Mesenchymal stem cell (in vitro differentiated cells and primary cell): ENCODE results near the gene OR52N1.
A peak's percentile ranks its signal among the peaks of the same experiment; 100 is the strongest.

Experiments
- DNase-seq: peaks from one replicate; pipeline ENCODE4 v3.0.0-alpha.2; 2013
- H2AFZ ChIP-seq: one replicate; pipeline ENCODE4 v1.6.1; 2013; ENCODE audit warnings: low read depth, mild to moderate bottlenecking, control low read depth, inconsistent platforms, low read length, moderate library complexity
- H2AK5ac ChIP-seq: 2 replicates; pipeline ENCODE4 v1.6.1; 2013; ENCODE audit warnings: low read length, moderate library complexity, mild to moderate bottlenecking, inconsistent platforms; ENCODE audit not compliant: severe bottlenecking
- H2BK120ac ChIP-seq: one replicate; pipeline ENCODE4 v1.6.1; 2013; ENCODE audit warnings: low read depth, mild to moderate bottlenecking, inconsistent platforms, low read length, moderate library complexity
- H2BK12ac ChIP-seq, 2 experiments: one replicate each; pipeline ENCODE4 v1.6.1; 2013; ENCODE audit warnings: inconsistent platforms in 2 of 2, low read length in 2 of 2, mild to moderate bottlenecking in 2 of 2, moderate library complexity in 2 of 2, control low read depth in 1 of 2
- H2BK15ac ChIP-seq: one replicate; pipeline ENCODE4 v1.6.1; 2013; ENCODE audit warnings: mild to moderate bottlenecking, low read depth, inconsistent platforms; ENCODE audit not compliant: poor library complexity, severe bottlenecking
- H2BK5ac ChIP-seq: 2 replicates; pipeline ENCODE4 v1.6.1; 2013; ENCODE audit warnings: low read depth, mild to moderate bottlenecking, low read length, control low read depth, inconsistent platforms; ENCODE audit not compliant: poor library complexity, severe bottlenecking
- H3K14ac ChIP-seq, 2 experiments: one replicate each; pipeline ENCODE4 v1.6.1; 2013; ENCODE audit warnings: inconsistent platforms in 2 of 2, low read length in 2 of 2, control low read depth in 1 of 2, mild to moderate bottlenecking in 1 of 2, moderate library complexity in 1 of 2
- H3K18ac ChIP-seq, 2 experiments: one replicate each; pipeline ENCODE4 v1.6.1; 2013; ENCODE audit warnings: inconsistent platforms in 2 of 2, low read length in 2 of 2, control low read depth in 1 of 2, low read depth in 1 of 2, mild to moderate bottlenecking in 1 of 2
- H3K23ac ChIP-seq, 2 experiments: one replicate each; pipeline ENCODE4 v1.6.1; 2013; ENCODE audit warnings: inconsistent platforms in 2 of 2, low read length in 2 of 2, mild to moderate bottlenecking in 2 of 2, moderate library complexity in 2 of 2, control low read depth in 1 of 2
- H3K27ac ChIP-seq: 2 replicates; pipeline ENCODE4 v1.5.1; 2013; ENCODE audit warnings: mild to moderate bottlenecking, moderate library complexity, low read length, control low read depth, inconsistent platforms; ENCODE audit not compliant: poor library complexity, severe bottlenecking
- H3K27me3 ChIP-seq, 2 experiments: 2 replicates each; pipeline versions ENCODE4 v1.6.1 to v1.7.0; 2013; ENCODE audit warnings: low read length in 2 of 2, mild to moderate bottlenecking in 2 of 2, moderate library complexity in 2 of 2, control low read depth in 1 of 2, inconsistent platforms in 1 of 2; ENCODE audit not compliant: control insufficient read depth in 1 of 2, insufficient read depth in 1 of 2
- H3K36me3 ChIP-seq, 2 experiments: 2 replicates each; pipeline versions ENCODE4 v1.6.1 to v1.7.0; 2013; ENCODE audit warnings: low read length in 2 of 2, control low read depth in 1 of 2, inconsistent platforms in 1 of 2, low read depth in 1 of 2, mild to moderate bottlenecking in 1 of 2; ENCODE audit not compliant: insufficient read depth in 2 of 2, control insufficient read depth in 1 of 2
- H3K4ac ChIP-seq, 2 experiments: one replicate each; pipeline ENCODE4 v1.6.1; 2013; ENCODE audit warnings: inconsistent platforms in 2 of 2, low read length in 2 of 2, mild to moderate bottlenecking in 2 of 2, moderate library complexity in 2 of 2, control low read depth in 1 of 2, low read depth in 1 of 2
- H3K4me1 ChIP-seq: 2 replicates; pipeline ENCODE4 v1.6.1; 2013; ENCODE audit warnings: low read depth, low read length, control low read depth; ENCODE audit not compliant: control insufficient read depth, insufficient read depth
- H3K4me2 ChIP-seq: 2 replicates; pipeline ENCODE4 v1.6.1; 2013; ENCODE audit warnings: low read length, mild to moderate bottlenecking, inconsistent platforms; ENCODE audit not compliant: poor library complexity, severe bottlenecking
- H3K4me3 ChIP-seq, 2 experiments: 2 replicates each; pipeline versions ENCODE4 v1.5.1 to v1.7.0; 2013; ENCODE audit warnings: low read length in 2 of 2, mild to moderate bottlenecking in 2 of 2, control low read depth in 1 of 2, low read depth in 1 of 2; ENCODE audit not compliant: insufficient read depth in 1 of 2
- H3K79me1 ChIP-seq: replicated peaks from 2 replicates; pipeline ENCODE4 v1.6.1; 2013; ENCODE audit warnings: mild to moderate bottlenecking, control low read depth, low read length, inconsistent platforms; ENCODE audit not compliant: poor library complexity, severe bottlenecking
- H3K9ac ChIP-seq: 2 replicates; pipeline ENCODE4 v1.7.0; 2013; ENCODE audit warnings: mild to moderate bottlenecking, low read length, moderate library complexity
- H3K9me3 ChIP-seq: 2 replicates; pipeline ENCODE4 v1.7.0; 2013; ENCODE audit warnings: mild to moderate bottlenecking, low read length; ENCODE audit not compliant: control insufficient read depth
- H4K8ac ChIP-seq: one replicate; pipeline ENCODE4 v1.6.1; 2013; ENCODE audit warnings: inconsistent platforms, mild to moderate bottlenecking, low read length, moderate library complexity
- H4K91ac ChIP-seq: one replicate; pipeline ENCODE4 v1.6.1; 2013; ENCODE audit warnings: mild to moderate bottlenecking, low read length, inconsistent platforms
- WGBS: methylation state at CpG from one replicate; pipeline ENCODE4 v1.1.7; 2013; ENCODE audit warnings: mixed read lengths; 5-methylcytosine and 5-hydroxymethylcytosine counted together

OR52N1 gene

DNA sequence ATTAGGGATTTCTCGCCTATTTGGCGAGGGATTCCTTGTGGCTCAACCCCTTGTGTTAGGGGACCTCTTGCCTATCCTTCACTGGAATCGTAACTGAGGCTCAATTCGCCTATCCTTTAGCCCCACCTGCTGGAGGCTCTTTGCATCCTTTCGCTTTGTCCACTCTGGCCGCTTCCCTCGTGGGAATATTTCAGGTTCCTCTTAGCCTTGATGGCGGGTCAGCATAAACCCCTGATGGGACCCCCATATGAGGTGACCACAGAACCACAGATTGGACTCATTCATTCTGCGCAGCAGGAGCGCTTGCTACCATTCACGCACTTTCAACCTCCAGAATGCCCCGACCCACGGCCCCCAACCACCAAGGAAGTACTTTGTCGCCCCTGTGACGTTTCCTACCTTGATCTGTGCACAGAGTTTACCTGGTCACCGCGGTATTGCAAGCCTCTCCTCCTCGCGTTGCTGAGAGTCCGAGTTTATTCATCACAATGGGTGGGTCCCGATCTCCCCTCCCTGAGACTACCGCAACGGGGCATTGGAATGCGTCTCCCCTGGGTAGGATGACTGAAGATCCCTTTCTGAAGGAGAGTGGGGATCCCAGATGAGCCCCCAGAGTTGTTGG lies 17.5 kb upstream of the OR52N1 start, which contains the start of gene OR52N2:
OR52N2 (plus strand) TSS at position 425 of the 622 bp plus-strand sequence. CDS start 11,412 bp downstream, outside the sequence.
- WGBS, result 20% methylated on average over 24 of the region's 24 CpGs
- H2BK12ac ChIP-seq, result no peak within 1 kb of the TSS
- peak within 1 kb of the TSS; percentile 21 for H4K91ac ChIP-seq
- no peaks in the 10 kb centered on the region for H3K79me1 ChIP-seq
- peak within 1 kb of the TSS; percentile 90 for H3K4me2 ChIP-seq
- H3K4ac ChIP-seq, result no peak within 1 kb of the TSS
- no peaks in the 10 kb centered on the region for H3K36me3 ChIP-seq
- H2BK5ac ChIP-seq, result no peak within 1 kb of the TSS
- peak within 1 kb of the TSS; percentile 50 to 92 for H3K4me3 ChIP-seq
- no peak within 1 kb of the TSS for H4K8ac ChIP-seq
- no peak within 1 kb of the TSS for H2BK120ac ChIP-seq
- H3K9me3 ChIP-seq, result peaks cover 4% of the 10 kb centered on the region
- no peak within 1 kb of the TSS for H3K27ac ChIP-seq
- peak within 1 kb of the TSS in 1 of 2 experiments; percentile 29 for H3K18ac ChIP-seq
- peak within 1 kb of the TSS; percentile 86 for H3K9ac ChIP-seq
- H3K4me1 ChIP-seq, result peaks cover 3% of the 10 kb centered on the region
- H3K14ac ChIP-seq, result peak within 1 kb of the TSS in 1 of 2 experiments; percentile 45
- peak within 1 kb of the TSS; percentile 77 for H2BK15ac ChIP-seq
- peak within 1 kb of the TSS; percentile 48 for H2AFZ ChIP-seq
- no peak within 1 kb of the TSS for H3K23ac ChIP-seq
- DNase-seq, result peak; percentile 77
- peaks cover 4 to 12% of the 10 kb centered on the region in 2 experiments for H3K27me3 ChIP-seq
- H2AK5ac ChIP-seq, result no peak within 1 kb of the TSS

DNA sequence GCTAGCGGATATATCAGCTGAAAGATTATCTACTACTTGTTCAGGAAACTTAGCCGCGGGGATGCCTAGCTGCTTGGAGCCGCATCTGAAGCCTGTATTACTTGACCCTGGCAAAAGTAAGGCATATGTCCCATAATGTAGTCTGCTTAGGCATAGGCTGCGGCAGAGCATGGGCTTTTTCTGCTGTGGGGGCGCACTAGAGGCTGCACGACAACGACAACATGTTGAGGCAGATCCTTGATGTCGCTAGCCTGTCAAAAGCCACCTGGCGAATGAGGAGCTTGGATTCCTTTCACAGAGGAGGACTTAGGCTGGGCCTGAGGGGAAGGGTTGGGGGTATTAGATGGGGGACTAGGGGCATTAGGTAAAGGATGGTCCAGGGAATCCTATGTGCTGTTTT lies 16.5 kb upstream of the OR52N1 start:
- Histone ChIP-seq H3K9me3 (peaks cover 5% of the 10 kb centered on the region), H4K91ac (no peak overlapping the region), H3K36me3 (no peaks in the 10 kb centered on the region), H3K14ac (no peak overlapping the region), H3K9ac (no peak overlapping the region), H2BK12ac (no peak overlapping the region), H3K79me1 (no peaks in the 10 kb centered on the region), H2AFZ (no peak overlapping the region), H3K4ac (no peak overlapping the region), H3K4me2 (no peak overlapping the region), H3K4me1 (peaks cover 3% of the 10 kb centered on the region), H3K27ac (no peak overlapping the region), H3K18ac (no peak overlapping the region), H2BK5ac (no peak overlapping the region), H3K4me3 (no peak overlapping the region), H3K23ac (no peak overlapping the region), H4K8ac (no peak overlapping the region), H2BK15ac (no peak overlapping the region), H2BK120ac (no peak overlapping the region), H2AK5ac (no peak overlapping the region), H3K27me3 (peaks cover 4 to 12% of the 10 kb centered on the region in 2 experiments)
- WGBS, result 64% methylated on average over 10 of the region's 10 CpGs
- no peak for DNase-seq

DNA sequence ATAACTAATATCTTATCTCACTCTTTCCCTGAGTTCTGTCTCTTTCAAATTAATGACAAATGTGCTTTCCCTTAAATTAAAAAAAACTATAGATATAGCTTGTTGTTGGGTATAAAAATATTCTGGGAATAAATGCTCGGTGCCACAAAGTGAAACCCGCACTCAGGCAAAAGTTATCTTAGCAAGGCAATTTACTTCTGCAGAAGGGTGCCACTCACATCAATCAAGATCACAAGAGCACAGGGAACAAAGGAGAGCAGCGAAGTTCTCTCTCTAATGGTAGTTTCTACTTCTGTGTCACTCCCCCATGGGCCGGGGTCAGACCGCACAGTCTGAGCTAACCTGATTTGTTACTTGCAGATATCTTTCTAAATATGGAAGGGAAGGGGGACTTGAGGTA lies 12.9 kb upstream of the OR52N1 start:
- H3K27ac ChIP-seq, result no peak overlapping the region
- H2BK5ac ChIP-seq, result no peak overlapping the region
- H3K9ac ChIP-seq, result no peak overlapping the region
- no peak overlapping the region for H4K91ac ChIP-seq
- no peaks in the 10 kb centered on the region for H3K79me1 ChIP-seq
- no peak overlapping the region for H4K8ac ChIP-seq
- no peak overlapping the region for H2BK12ac ChIP-seq
- H2AK5ac ChIP-seq, result no peak overlapping the region
- H3K4me1 ChIP-seq, result peaks cover 3% of the 10 kb centered on the region
- H3K4me3 ChIP-seq, result no peak overlapping the region
- no peak overlapping the region for H2BK120ac ChIP-seq
- H3K36me3 ChIP-seq, result no peaks in the 10 kb centered on the region
- H3K9me3 ChIP-seq, result peaks cover 5% of the 10 kb centered on the region
- no peak overlapping the region for H3K14ac ChIP-seq
- 93% methylated on average over 5 of the region's 5 CpGs for WGBS
- no peak overlapping the region for H3K4me2 ChIP-seq
- no peak overlapping the region for H3K18ac ChIP-seq
- peaks cover 4 to 16% of the 10 kb centered on the region in 2 experiments for H3K27me3 ChIP-seq
- no peak overlapping the region for H2BK15ac ChIP-seq
- no peak for DNase-seq
- no peak overlapping the region for H2AFZ ChIP-seq
- H3K23ac ChIP-seq, result no peak overlapping the region
- no peak overlapping the region for H3K4ac ChIP-seq

DNA sequence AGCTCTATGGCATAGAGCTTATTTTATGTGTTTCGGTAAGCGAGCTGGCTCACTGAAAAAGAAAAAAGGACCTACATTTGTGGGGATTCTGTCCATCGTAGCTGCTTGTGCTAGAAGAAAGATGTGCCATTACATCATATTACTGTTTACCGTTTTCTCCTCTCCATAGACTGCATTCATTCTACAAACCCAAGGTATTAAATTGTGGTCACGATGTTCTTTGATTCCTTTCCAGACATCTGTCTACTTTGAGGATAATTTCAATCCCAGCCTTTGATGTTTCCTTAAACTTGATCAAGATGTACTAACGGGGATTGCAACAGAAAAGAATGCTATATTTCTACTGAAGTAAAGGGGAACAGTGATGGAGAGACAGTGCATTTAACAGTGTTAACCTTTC lies 5.5 kb upstream of the OR52N1 start:
- H3K27me3 ChIP-seq, result peaks cover 0 to 4% of the 10 kb centered on the region in 2 experiments
- no peak overlapping the region for H2BK5ac ChIP-seq
- no peak overlapping the region for H2AFZ ChIP-seq
- no peak overlapping the region for H4K8ac ChIP-seq
- DNase-seq, result no peak
- H2BK120ac ChIP-seq, result no peak overlapping the region
- no peak overlapping the region for H2BK15ac ChIP-seq
- H3K4me3 ChIP-seq, result no peak overlapping the region
- H3K9ac ChIP-seq, result no peak overlapping the region
- 79% methylated on average over 3 of the region's 6 CpGs for WGBS
- no peaks in the 10 kb centered on the region for H3K36me3 ChIP-seq
- no peak overlapping the region for H2BK12ac ChIP-seq
- no peak overlapping the region for H3K14ac ChIP-seq
- no peak overlapping the region for H3K18ac ChIP-seq
- H3K4ac ChIP-seq, result no peak overlapping the region
- H2AK5ac ChIP-seq, result no peak overlapping the region
- no peak overlapping the region for H3K4me2 ChIP-seq
- no peaks in the 10 kb centered on the region for H3K79me1 ChIP-seq
- H3K4me1 ChIP-seq, result no peaks in the 10 kb centered on the region
- H4K91ac ChIP-seq, result no peak overlapping the region
- H3K23ac ChIP-seq, result no peak overlapping the region
- H3K9me3 ChIP-seq, result peaks cover 2% of the 10 kb centered on the region
- no peak overlapping the region for H3K27ac ChIP-seq
